ENCODE results near the gene FAM43A. TPM values are rescaled to one million over a fixed set of nuclear protein-coding genes. Genes with fewer than 3 reads are reported as not detected.

Gene FAM43A
- total and polyA plus RNA-seq, 12 donors = 8.9 to 61.7 (median 17.8) TPM

DNA sequence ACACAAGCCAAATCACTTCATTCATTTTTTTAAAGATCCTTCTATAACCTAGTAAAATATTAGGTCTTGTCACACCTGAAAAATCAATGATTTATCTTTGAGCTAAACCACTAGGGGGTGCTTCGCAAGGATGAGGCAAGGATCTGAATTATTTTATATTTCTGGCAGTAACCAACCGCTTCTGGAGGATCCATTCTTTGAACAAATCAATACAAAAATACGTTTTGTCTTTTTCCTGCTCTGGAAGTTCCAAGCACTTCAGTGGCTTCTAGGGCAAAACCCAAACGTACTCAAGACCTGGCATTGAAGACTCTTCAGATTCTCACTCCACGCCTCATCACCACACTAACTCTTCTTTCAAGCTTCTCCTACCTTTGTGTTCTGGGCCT, 14.2 kb upstream of the FAM43A start:
- H3K4me1 ChIP-seq = peaks cover 6 to 33% (median 18%) of the 10 kb centered on the region in 9 donors
- H3K36me3 ChIP-seq = peaks cover 0 to 33% (median 1%) of the 10 kb centered on the region in 9 donors
- peak overlapping the region; percentile 54 to 97 (median 83) for H3K4me3 ChIP-seq
- no peak for DNase-seq
- peak in 4 of 8 donors; percentile 1 to 16 (median 2) for ATAC-seq
- peak overlapping the region in 9 of 10 donors; percentile 73 to 95 (median 93) for H3K27ac ChIP-seq
- H3K27me3 ChIP-seq = no peaks in the 10 kb centered on the region
- no peaks in the 10 kb centered on the region for H3K9me3 ChIP-seq
- TF ChIP-seq, protein P1, sequence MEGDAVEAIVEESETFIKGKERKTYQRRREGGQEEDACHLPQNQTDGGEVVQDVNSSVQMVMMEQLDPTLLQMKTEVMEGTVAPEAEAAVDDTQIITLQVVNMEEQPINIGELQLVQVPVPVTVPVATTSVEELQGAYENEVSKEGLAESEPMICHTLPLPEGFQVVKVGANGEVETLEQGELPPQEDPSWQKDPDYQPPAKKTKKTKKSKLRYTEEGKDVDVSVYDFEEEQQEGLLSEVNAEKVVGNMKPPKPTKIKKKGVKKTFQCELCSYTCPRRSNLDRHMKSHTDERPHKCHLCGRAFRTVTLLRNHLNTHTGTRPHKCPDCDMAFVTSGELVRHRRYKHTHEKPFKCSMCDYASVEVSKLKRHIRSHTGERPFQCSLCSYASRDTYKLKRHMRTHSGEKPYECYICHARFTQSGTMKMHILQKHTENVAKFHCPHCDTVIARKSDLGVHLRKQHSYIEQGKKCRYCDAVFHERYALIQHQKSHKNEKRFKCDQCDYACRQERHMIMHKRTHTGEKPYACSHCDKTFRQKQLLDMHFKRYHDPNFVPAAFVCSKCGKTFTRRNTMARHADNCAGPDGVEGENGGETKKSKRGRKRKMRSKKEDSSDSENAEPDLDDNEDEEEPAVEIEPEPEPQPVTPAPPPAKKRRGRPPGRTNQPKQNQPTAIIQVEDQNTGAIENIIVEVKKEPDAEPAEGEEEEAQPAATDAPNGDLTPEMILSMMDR (IDR thresholded peaks at IDR 0.05) = peak in 8 of 9 donors; percentile 12 to 58 (median 47)
- WGBS, 2 donors = 0 to 1% methylated on average over 5 of the region's 5 CpGs
- intact Hi-C loops (cut with DNase I) = loop anchor here in 2 of 10 donors (10.0 kb wide), 2 partner anchors 773 to 843 kb away; partner anchors contain the start of gene ACAP2 (in 1 of the 2)

DNA sequence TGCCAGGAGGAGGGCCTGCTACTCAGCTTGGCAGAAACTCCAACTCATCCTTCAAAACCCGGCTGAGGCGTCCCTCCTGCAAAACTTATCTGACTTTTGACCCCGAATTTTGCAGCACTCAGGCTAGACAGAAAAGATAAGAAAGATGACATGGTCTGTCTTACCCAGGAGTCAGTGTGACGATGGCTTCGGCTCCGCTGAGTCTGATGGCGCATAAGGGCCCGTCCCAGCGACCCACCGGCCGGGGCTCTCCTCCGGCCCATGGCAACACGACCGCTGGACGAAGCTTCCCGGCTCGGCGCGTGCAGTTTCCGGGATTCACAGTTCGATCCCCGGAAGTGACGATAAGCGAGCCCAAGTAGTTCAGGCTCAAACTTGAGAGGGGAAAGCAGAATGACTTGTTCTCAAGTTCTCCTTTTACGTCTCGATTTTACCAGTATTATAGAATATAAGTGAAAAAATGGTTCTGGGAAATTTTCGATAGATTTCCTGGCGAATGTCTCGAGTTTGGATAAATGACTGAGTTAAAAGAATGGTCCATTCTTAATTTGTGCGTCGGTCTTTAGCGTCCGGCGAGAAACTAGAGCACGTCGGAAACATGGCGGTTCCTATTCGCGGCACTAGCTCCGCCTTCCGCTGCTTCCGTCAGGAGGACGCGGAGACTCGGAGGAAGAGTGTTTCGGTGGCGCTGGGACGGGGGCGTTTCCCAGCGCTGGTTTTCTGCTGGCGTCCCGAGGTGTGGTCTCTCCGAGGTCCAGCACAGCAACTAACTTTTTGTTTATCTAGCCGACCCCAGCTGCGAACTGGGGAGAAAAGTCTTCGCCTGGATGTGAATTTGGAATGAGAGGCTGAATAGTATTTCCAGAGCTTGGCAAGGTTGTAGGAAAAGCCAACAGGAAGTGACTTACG, 13.5 kb upstream of the FAM43A start, which contains the start of gene LSG1:
Gene LSG1, minus strand, starts transcription at position 292 of the 909 bp plus-strand sequence. Its CDS starts 29 bp downstream, at position 263.
- 0 to 1% methylated on average over 57 of the region's 57 CpGs for WGBS, 2 donors
- H3K9me3 ChIP-seq = no peaks in the 10 kb centered on the region
- H3K36me3 ChIP-seq = peaks cover 0 to 26% (median 0%) of the 10 kb centered on the region in 9 donors
- TF ChIP-seq, protein P1 (IDR thresholded peaks at IDR 0.05) = no peak
- H3K4me1 ChIP-seq = peaks cover 6 to 33% (median 18%) of the 10 kb centered on the region in 9 donors
- DNase-seq = peak; percentile 89 to 95
- peak within 1 kb of the TSS; percentile 54 to 97 (median 83) for H3K4me3 ChIP-seq
- peak within 1 kb of the TSS; percentile 73 to 95 (median 92) for H3K27ac ChIP-seq
- intact Hi-C loops (cut with DNase I) = loop anchor here in 2 of 10 donors (10.0 kb wide), 2 partner anchors 773 to 843 kb away; partner anchors contain the start of gene ACAP2 (in 1 of the 2)
- no peaks in the 10 kb centered on the region for H3K27me3 ChIP-seq
- ATAC-seq = peak; percentile 93 to 97 (median 96)

DNA sequence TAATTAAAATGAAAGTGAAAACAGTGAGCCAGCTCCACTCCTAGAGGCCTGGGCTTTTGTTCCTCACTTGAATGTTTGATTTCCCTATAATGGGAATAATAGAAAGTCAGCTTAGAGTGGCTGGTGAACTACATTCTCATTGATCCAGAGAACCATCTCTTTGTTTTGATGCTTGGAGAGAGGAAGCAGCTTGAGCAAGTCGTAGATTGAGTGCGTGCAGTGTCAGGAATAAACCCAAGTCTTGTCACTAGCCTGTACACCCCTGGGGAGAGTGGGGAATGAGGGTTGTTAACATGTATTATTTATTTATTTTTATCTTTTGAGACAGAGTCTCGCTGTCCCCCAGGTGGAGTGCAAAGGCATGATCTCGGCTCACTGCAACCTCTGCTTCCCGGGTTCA, 12.8 kb upstream of the FAM43A start:
- no peaks in the 10 kb centered on the region for H3K27me3 ChIP-seq
- TF ChIP-seq, protein P1 (IDR thresholded peaks at IDR 0.05) = no peak
- WGBS, 2 donors = 33% methylated on average over 5 of the region's 5 CpGs
- H3K36me3 ChIP-seq = peaks cover 0 to 23% (median 0%) of the 10 kb centered on the region in 9 donors
- peak overlapping the region; percentile 73 to 95 (median 92) for H3K27ac ChIP-seq
- no peak for DNase-seq
- peak overlapping the region in 9 of 10 donors; percentile 54 to 97 (median 80) for H3K4me3 ChIP-seq
- H3K4me1 ChIP-seq = peaks cover 6 to 33% (median 18%) of the 10 kb centered on the region in 9 donors
- intact Hi-C loops (cut with DNase I) = loop anchor here in 2 of 10 donors (10.0 kb wide), 2 partner anchors 772 to 842 kb away; partner anchors contain the start of gene ACAP2 (in 1 of the 2)
- H3K9me3 ChIP-seq = no peaks in the 10 kb centered on the region
- peak in 7 of 8 donors; percentile 4 to 17 (median 11) for ATAC-seq

- Histone ChIP-seq H3K4me1 (peaks cover 6 to 33% (median 18%) of the 10 kb centered on the region in 9 donors), H3K9me3 (no peaks in the 10 kb centered on the region), H3K27me3 (no peaks in the 10 kb centered on the region), H3K27ac (peak overlapping the region in 2 of 10 donors; percentile 93 to 94), H3K36me3 (peaks cover 0 to 15% (median 0%) of the 10 kb centered on the region in 9 donors), H3K4me3 (no peak overlapping the region)
- 73 to 80% methylated on average over 3 of the region's 3 CpGs for WGBS, 2 donors
- DNase-seq = no peak
- TF ChIP-seq, protein P1 (IDR thresholded peaks at IDR 0.05) = no peak
- intact Hi-C loops (cut with DNase I) = loop anchor here in 2 of 10 donors (10.0 kb wide), 2 partner anchors 771 to 841 kb away; partner anchors contain the start of gene ACAP2 (in 1 of the 2)
- ATAC-seq = no peak
Measured at GRCh38 chr3:194673761-194674160, 11.9 kb upstream of the FAM43A start.

Measured in heart right ventricle (tissue), 16 donors.